Common myeloid progenitor, CD34-positive (primary cell): ENCODE results near the gene TEAD3.
A peak's percentile ranks its signal among the peaks of the same experiment; 100 is the strongest.

Experiments
- CTCF ChIA-PET: fragments of 350-600 bp; sonication (Branson Sonifier 250); formaldehyde crosslinking; loops from one replicate; lab custom pipeline; 2021; ENCODE audit warnings: antibody characterized with exemption; lab: Charles Lee
- POLR2A ChIA-PET: fragments of 350-600 bp; sonication (Branson Sonifier 250); formaldehyde crosslinking; loops from one replicate; lab custom pipeline; 2021; ENCODE audit warnings: antibody characterized with exemption; lab: Charles Lee
- DNase-seq, 3 donors: peaks; one replicate each; pipeline versions ENCODE4 v3.0.0 to v3.0.0-alpha.2; 2013
- H3K27ac ChIP-seq, 2 experiments: 1 replicate in 1 of 2; 2 replicates in 1 of 2; pipeline ENCODE4 v1.7.0; 2013; ENCODE audit warnings: inconsistent platforms in 2 of 2, low read length in 2 of 2, mild to moderate bottlenecking in 2 of 2, low read depth in 1 of 2, moderate library complexity in 1 of 2; ENCODE audit not compliant: severe bottlenecking in 2 of 2, insufficient read depth in 1 of 2, poor library complexity in 1 of 2
- H3K27me3 ChIP-seq, 5 experiments: replicated peaks in 2 of 5; 1 replicate in 3 of 5; 2 replicates in 2 of 5; pipeline versions ENCODE4 v1.6.1 to v1.7.0; 2013; ENCODE audit warnings: low read length in 4 of 5, mild to moderate bottlenecking in 2 of 5, moderate library complexity in 2 of 5, inconsistent platforms in 1 of 5; ENCODE audit not compliant: insufficient read depth in 5 of 5, control insufficient read depth in 4 of 5
- H3K36me3 ChIP-seq, 4 experiments: 1 replicate in 2 of 4; 2 replicates in 2 of 4; pipeline versions ENCODE4 v1.6.1 to v1.7.0; 2013; ENCODE audit warnings: low read length in 3 of 4, control low read depth in 1 of 4, mild to moderate bottlenecking in 1 of 4; ENCODE audit not compliant: control insufficient read depth in 4 of 4, insufficient read depth in 4 of 4
- H3K4me1 ChIP-seq, 4 experiments: 1 replicate in 3 of 4; 2 replicates in 1 of 4; pipeline versions ENCODE4 v1.6.1 to v1.7.1; 2013; ENCODE audit warnings: low read length in 3 of 4, mild to moderate bottlenecking in 3 of 4, control low read depth in 1 of 4, inconsistent platforms in 1 of 4, moderate library complexity in 1 of 4; ENCODE audit not compliant: control insufficient read depth in 4 of 4, insufficient read depth in 4 of 4; ENCODE audit errors: control extremely low read depth in 1 of 4
- H3K4me3 ChIP-seq, 7 experiments: 1 replicate in 4 of 7; 2 replicates in 3 of 7; pipeline versions ENCODE4 v1.5.1 to v1.7.0; 2013; ENCODE audit warnings: mild to moderate bottlenecking in 7 of 7, low read length in 6 of 7, moderate library complexity in 6 of 7, inconsistent platforms in 2 of 7, low read depth in 2 of 7, control low read depth in 1 of 7; ENCODE audit not compliant: insufficient read depth in 4 of 7, control insufficient read depth in 1 of 7; ENCODE audit errors: extremely low read depth in 1 of 7
- H3K9me3 ChIP-seq, 5 experiments: 1 replicate in 4 of 5; 2 replicates in 1 of 5; pipeline versions ENCODE4 v1.6.1 to v1.7.1; 2013; ENCODE audit warnings: low read length in 4 of 5, mild to moderate bottlenecking in 2 of 5, inconsistent platforms in 1 of 5, low read depth in 1 of 5, moderate library complexity in 1 of 5; ENCODE audit not compliant: control insufficient read depth in 4 of 5, insufficient read depth in 2 of 5; ENCODE audit errors: control extremely low read depth in 1 of 5
- WGBS: methylation state at CpG from one replicate; pipeline ENCODE4 v1.1.5; 2013; ENCODE audit not compliant: insufficient coverage; 5-methylcytosine and 5-hydroxymethylcytosine counted together

The TEAD3 gene

GRCh38 chr6:35534407-35535170 is 37.7 kb upstream of the TEAD3 start:
- no peaks in the 10 kb centered on the region for H3K36me3 ChIP-seq
- no peaks in the 10 kb centered on the region for H3K27me3 ChIP-seq
- 57% methylated on average over 9 of the region's 11 CpGs for WGBS
- H3K4me3 ChIP-seq = no peak overlapping the region
- H3K27ac ChIP-seq = no peak overlapping the region
- ChIA-PET CTCF (interaction anchor here (1.0 kb wide), 1 partner anchor 18 kb away, joined by 3 read pairs; no protein-coding TSS in a partner anchor), POLR2A (no interaction called here)
- no peaks in the 10 kb centered on the region for H3K9me3 ChIP-seq
- DNase-seq = peak in 1 of 3 donors; percentile 33
- H3K4me1 ChIP-seq = peaks cover 0 to 4% (median 3%) of the 10 kb centered on the region in 4 experiments

DNA sequence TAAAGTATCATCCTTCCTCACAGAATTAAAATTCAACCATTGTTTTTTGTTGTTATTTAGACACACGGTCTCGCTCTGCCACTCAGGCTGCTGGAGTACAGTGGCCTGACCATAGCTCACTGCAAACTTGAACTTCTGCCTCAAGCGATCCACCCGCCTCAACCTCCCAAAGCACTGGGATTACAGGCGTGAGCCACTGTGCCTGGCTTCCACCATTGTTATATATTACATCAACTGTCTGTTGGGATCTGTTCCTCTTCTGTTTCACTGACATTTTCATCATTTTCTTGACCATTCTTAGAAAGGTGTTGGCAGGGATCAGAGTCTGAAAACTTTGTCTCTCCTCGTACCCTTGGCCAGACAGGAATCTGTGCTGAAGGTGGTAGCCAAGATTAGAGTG is 37.1 kb upstream of the TEAD3 start:
- POLR2A ChIA-PET = no interaction called here
- H3K9me3 ChIP-seq = no peaks in the 10 kb centered on the region
- no peak for DNase-seq
- H3K4me1 ChIP-seq = peaks cover 0 to 4% (median 3%) of the 10 kb centered on the region in 4 experiments
- no peaks in the 10 kb centered on the region for H3K36me3 ChIP-seq
- no peak overlapping the region for H3K27ac ChIP-seq
- CTCF ChIA-PET = interaction anchor here (1.0 to 3.6 kb wide), 2 partner anchors 11 to 19 kb away, joined by 3 to 18 read pairs; no protein-coding TSS in a partner anchor
- H3K4me3 ChIP-seq = no peak overlapping the region
- 75% methylated on average over 6 of the region's 6 CpGs for WGBS
- H3K27me3 ChIP-seq = no peaks in the 10 kb centered on the region

DNA sequence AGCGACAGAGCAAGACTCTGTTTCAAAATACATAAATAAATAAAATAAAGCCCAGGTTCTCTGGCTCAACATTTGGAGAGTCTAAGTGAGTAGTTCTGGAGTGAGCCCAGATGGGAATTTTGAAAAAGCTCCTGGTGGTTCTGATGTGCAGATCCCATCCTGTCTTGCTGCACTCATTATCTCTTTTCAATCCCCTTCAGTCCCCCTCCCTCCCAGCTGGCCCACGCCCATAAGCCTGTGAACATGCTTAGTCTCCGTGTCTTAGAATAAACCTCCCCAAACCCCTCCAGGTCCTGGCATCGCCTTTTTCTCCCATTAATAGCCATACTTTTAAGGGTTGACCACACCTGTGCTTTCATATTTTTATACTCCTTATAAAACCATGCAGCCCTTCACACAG is 35.2 kb upstream of the TEAD3 start:
- ChIA-PET POLR2A (no interaction called here), CTCF (interaction anchor here (1.4 to 3.6 kb wide), 2 partner anchors 10 to 15 kb away, joined by 4 to 18 read pairs; no protein-coding TSS in a partner anchor)
- DNase-seq = no peak
- no peaks in the 10 kb centered on the region for H3K27me3 ChIP-seq
- no peak overlapping the region for H3K27ac ChIP-seq
- WGBS = 100% methylated on average over 3 of the region's 4 CpGs
- no peaks in the 10 kb centered on the region for H3K36me3 ChIP-seq
- H3K9me3 ChIP-seq = no peaks in the 10 kb centered on the region
- H3K4me1 ChIP-seq = peaks cover 0 to 4% (median 3%) of the 10 kb centered on the region in 4 experiments
- no peak overlapping the region for H3K4me3 ChIP-seq

- CTCF ChIA-PET = interaction anchor here (0.7 to 3.6 kb wide), 11 partner anchors 8 to 920 kb away, joined by 3 to 18 read pairs (median 5); no protein-coding TSS in a partner anchor
- H3K27me3 ChIP-seq = peaks cover 0 to 2% (median 0%) of the 10 kb centered on the region in 5 experiments
- POLR2A ChIA-PET = no interaction called here
- H3K4me1 ChIP-seq = peaks cover 0 to 11% (median 5%) of the 10 kb centered on the region in 4 experiments
- H3K4me3 ChIP-seq = no peak overlapping the region
- H3K36me3 ChIP-seq = no peaks in the 10 kb centered on the region
- no peak overlapping the region for H3K27ac ChIP-seq
- no peak for DNase-seq
- 100% methylated on average over 1 of the region's 3 CpGs for WGBS
- H3K9me3 ChIP-seq = no peaks in the 10 kb centered on the region
Observed at GRCh38 chr6:35524380-35525020, 27.6 kb upstream of the TEAD3 start.

DNA sequence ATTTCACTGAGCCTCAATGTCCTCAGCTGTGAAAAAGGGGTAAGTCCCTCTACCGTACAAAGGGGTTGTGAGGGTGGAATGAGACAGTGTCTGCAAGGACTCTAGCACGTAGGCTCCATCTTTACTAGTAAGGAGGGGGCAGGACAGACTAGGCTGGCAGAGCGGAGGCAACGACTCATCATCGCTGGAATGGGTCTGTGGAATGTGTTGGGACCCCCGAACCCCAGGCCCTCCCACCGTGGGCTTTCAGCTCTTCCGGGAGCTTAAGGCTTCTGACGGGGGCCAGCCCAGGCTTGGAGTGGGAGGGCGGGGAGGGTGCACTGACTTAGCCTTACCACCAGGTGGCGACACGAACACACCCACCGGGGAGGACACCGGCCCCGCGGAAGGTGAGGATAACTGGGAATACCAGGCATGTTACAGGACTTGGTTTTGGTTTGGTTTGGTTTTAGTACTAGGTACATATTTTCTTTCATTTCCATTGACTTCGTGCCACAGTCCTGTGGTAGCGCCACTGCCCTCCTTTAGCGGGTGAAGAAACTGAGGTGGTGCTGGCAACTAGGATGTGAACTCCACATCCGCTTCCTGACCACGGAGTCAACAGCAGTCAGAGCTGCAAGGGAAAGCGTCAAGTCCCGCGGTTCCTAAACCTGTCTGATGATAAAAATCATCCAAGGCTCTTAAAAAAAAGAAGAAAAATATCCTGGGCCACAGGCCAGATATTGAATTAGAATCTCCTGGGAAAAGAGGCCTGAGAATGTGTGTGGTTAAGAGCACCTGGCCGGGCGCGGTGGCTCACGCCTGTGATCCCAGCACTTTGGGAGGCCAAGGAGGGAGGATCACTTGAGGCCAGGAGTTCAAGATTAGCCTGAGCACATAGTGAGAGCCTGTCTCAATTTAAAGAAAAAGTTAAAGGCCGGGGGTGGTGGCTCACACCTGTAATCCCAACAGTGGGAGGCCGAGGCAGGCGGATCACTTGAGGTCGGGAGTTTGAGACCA is 26.1 kb upstream of the TEAD3 start:
- WGBS = 30% methylated on average over 24 of the region's 32 CpGs
- Histone ChIP-seq H3K4me1 (peaks cover 0 to 11% (median 5%) of the 10 kb centered on the region in 4 experiments), H3K27ac (no peak overlapping the region), H3K27me3 (peaks cover 0 to 2% (median 0%) of the 10 kb centered on the region in 5 experiments), H3K36me3 (no peaks in the 10 kb centered on the region), H3K4me3 (peak overlapping the region in 4 of 7 experiments; percentile 14 to 68 (median 48)), H3K9me3 (no peaks in the 10 kb centered on the region)
- DNase-seq = peak; percentile 64 to 88 (median 86)
- POLR2A ChIA-PET = no interaction called here
- CTCF ChIA-PET = interaction anchor here (0.7 to 3.6 kb wide), 20 partner anchors 8 to 213 kb away, joined by 3 to 18 read pairs (median 4); partner anchors contain the start of gene FANCE

DNA sequence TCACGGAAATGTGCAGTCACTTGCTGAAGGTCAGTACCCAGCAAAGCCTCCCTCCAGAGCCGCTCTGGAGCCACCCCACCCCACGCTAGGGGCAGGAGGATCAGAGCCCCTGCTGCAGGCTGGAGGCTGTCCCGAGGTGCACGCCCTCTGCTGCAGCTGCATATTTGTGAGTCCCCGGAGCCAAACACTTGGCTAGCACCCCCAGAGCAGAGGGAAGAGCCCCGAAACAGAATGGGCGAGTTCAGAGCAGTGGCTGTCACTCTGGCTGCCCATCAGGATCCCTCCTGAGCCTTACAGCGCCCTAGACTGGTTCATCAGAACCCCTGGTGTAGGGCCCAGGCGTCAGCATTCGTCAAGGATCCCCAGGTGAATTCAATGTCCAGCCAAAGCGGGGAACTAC is 25.3 kb upstream of the TEAD3 start:
- Histone ChIP-seq H3K27ac (no peak overlapping the region), H3K36me3 (no peaks in the 10 kb centered on the region), H3K27me3 (peaks cover 0 to 2% (median 0%) of the 10 kb centered on the region in 5 experiments), H3K4me1 (peaks cover 0 to 11% (median 5%) of the 10 kb centered on the region in 4 experiments), H3K4me3 (no peak overlapping the region), H3K9me3 (no peaks in the 10 kb centered on the region)
- ChIA-PET POLR2A (no interaction called here), CTCF (interaction anchor here (0.6 to 3.6 kb wide), 15 partner anchors 10 to 214 kb away, joined by 3 to 18 read pairs (median 4); partner anchors contain the start of gene FANCE)
- WGBS = 95% methylated on average over 12 of the region's 12 CpGs
- no peak for DNase-seq
